OCI-LY1 (cell line): ENCODE data around the gene PIGW.
A peak's percentile ranks its signal among the peaks of the same experiment; 100 is the strongest.

ENCODE experiments used
- H2AFZ ChIP-seq: fragments of 200-600 bp; sonication (generic), shearing (Covaris generic); 2 replicates; pipeline ENCODE4 v1.6.0; 2014; ENCODE audit warnings: antibody characterized with exemption, mild to moderate bottlenecking, low read length
- H3F3A ChIP-seq: fragments of 200-600 bp; sonication (generic), shearing (Covaris generic); 2 replicates; pipeline ENCODE4 v1.6.0; 2014; ENCODE audit warnings: mild to moderate bottlenecking, antibody characterized with exemption, low read length, moderate library complexity; ENCODE audit not compliant: insufficient read depth
- H3K27ac ChIP-seq: fragments of 200-600 bp; sonication (generic); 2 replicates; pipeline ENCODE4 v1.5.1; 2014; ENCODE audit warnings: low read length, mixed run types, mild to moderate bottlenecking, low read depth; ENCODE audit not compliant: poor library complexity, severe bottlenecking
- H3K27me3 ChIP-seq: fragments of 200-600 bp; sonication (generic); 2 replicates; pipeline ENCODE4 v1.6.0; 2014; ENCODE audit warnings: antibody characterized with exemption, mild to moderate bottlenecking, low read length, moderate library complexity; ENCODE audit not compliant: insufficient read depth
- H3K36me3 ChIP-seq: fragments of 200-600 bp; sonication (generic); 2 replicates; pipeline ENCODE4 v1.6.1; 2014; ENCODE audit warnings: mild to moderate bottlenecking, antibody characterized with exemption, low read length, moderate library complexity, mixed read lengths; ENCODE audit not compliant: insufficient read depth
- H3K4me1 ChIP-seq: fragments of 200-600 bp; sonication (generic); 2 replicates; pipeline ENCODE4 v1.5.1; 2014; ENCODE audit warnings: mild to moderate bottlenecking, low read length, moderate library complexity; ENCODE audit not compliant: insufficient read depth, severe bottlenecking
- H3K4me2 ChIP-seq: fragments of 200-600 bp; sonication (generic), shearing (Covaris generic); 2 replicates; pipeline ENCODE4 v1.6.1; 2014; ENCODE audit warnings: low read length
- H3K4me3 ChIP-seq: fragments of 200-600 bp; sonication (generic); 2 replicates; pipeline ENCODE4 v1.5.1; 2014; ENCODE audit warnings: low read length, low read depth, mild to moderate bottlenecking, mixed read lengths; ENCODE audit not compliant: poor library complexity, severe bottlenecking
- H3K79me2 ChIP-seq: fragments of 200-600 bp; shearing (Covaris generic); 2 replicates; pipeline ENCODE4 v1.6.1; 2016; ENCODE audit warnings: mixed run types, low read length, mixed read lengths; ENCODE audit not compliant: insufficient read depth
- H3K9ac ChIP-seq: fragments of 200-600 bp; sonication (generic), shearing (Covaris generic); 2 replicates; pipeline ENCODE4 v1.6.1; 2014; ENCODE audit warnings: mild to moderate bottlenecking, low read length, mixed read lengths
- H3K9me2 ChIP-seq: fragments of 200-600 bp; sonication (generic), shearing (Covaris generic); 2 replicates; pipeline ENCODE4 v1.6.1; 2014; ENCODE audit warnings: low read depth, mild to moderate bottlenecking, low read length, mixed read lengths
- H3K9me3 ChIP-seq: fragments of 200-600 bp; shearing (Covaris generic); 2 replicates; pipeline ENCODE4 v1.6.1; 2014; ENCODE audit warnings: low read length, mixed read lengths
- H4K20me1 ChIP-seq: fragments of 200-600 bp; sonication (generic), shearing (Covaris generic); 2 replicates; pipeline ENCODE4 v1.6.0; 2016; ENCODE audit warnings: mild to moderate bottlenecking, low read length; ENCODE audit not compliant: insufficient read depth
- CTCF ChIP-seq: fragments of 200-600 bp; sonication (generic), shearing (Covaris generic); IDR thresholded peaks from 2 replicates; pipeline ENCODE4 v1.5.1; 2017; ENCODE audit warnings: mild to moderate bottlenecking, antibody characterized with exemption, low read length, moderate library complexity, mixed read lengths
- EZH2 ChIP-seq: fragments of 200-600 bp; sonication (generic), shearing (Covaris generic); IDR thresholded peaks from 2 replicates; pipeline ENCODE4 v1.8.0; 2017; ENCODE audit warnings: borderline replicate concordance, mixed run types, mild to moderate bottlenecking, antibody characterized with exemption, low read length, moderate library complexity, mixed read lengths

Gene PIGW

GRCh38 chr17:36486204-36487194 is 48.3 kb upstream of the PIGW start, which contains the start of gene ZNHIT3:
TSS of gene ZNHIT3 (plus strand) at chr17:36486681. CDS start at chr17:36486700, 19 bp downstream.
- no peaks in the 10 kb centered on the region for H3K27me3 ChIP-seq
- 0 out of 2 replicates have a peak within 1 kb of the TSS, but pooled peaks have one; percentile 63 for H2AFZ ChIP-seq
- H3F3A ChIP-seq: no peaks in the 10 kb centered on the region
- no peaks in the 10 kb centered on the region for H3K9me3 ChIP-seq
- H4K20me1 ChIP-seq: no peaks in the 10 kb centered on the region
- H3K9me2 ChIP-seq: no peaks in the 10 kb centered on the region
- peak within 1 kb of the TSS; percentile 88 for H3K4me3 ChIP-seq
- H3K36me3 ChIP-seq: peaks cover 24% of the 10 kb centered on the region
- H3K79me2 ChIP-seq: peaks cover 27% of the 10 kb centered on the region
- H3K4me2 ChIP-seq: peak within 1 kb of the TSS; percentile 91
- peak within 1 kb of the TSS; percentile 22 for H3K27ac ChIP-seq
- TF ChIP-seq CTCF: no peak
- no peak for TF ChIP-seq EZH2
- H3K4me1 ChIP-seq: peaks cover 25% of the 10 kb centered on the region
- peak within 1 kb of the TSS; percentile 86 for H3K9ac ChIP-seq

- H3K36me3 ChIP-seq: peaks cover 89% of the 10 kb centered on the region
- H3K4me1 ChIP-seq: no peaks in the 10 kb centered on the region
- H3K4me3 ChIP-seq: no peak overlapping the region
- no peak overlapping the region for H3K9ac ChIP-seq
- no peak overlapping the region for H3K27ac ChIP-seq
- H3K9me2 ChIP-seq: no peaks in the 10 kb centered on the region
- H3K9me3 ChIP-seq: no peaks in the 10 kb centered on the region
- peaks cover 20% of the 10 kb centered on the region for H3K79me2 ChIP-seq
- TF ChIP-seq CTCF (no peak), EZH2 (no peak)
- H4K20me1 ChIP-seq: no peaks in the 10 kb centered on the region
- no peaks in the 10 kb centered on the region for H3F3A ChIP-seq
- no peak overlapping the region for H2AFZ ChIP-seq
- no peak overlapping the region for H3K4me2 ChIP-seq
- no peaks in the 10 kb centered on the region for H3K27me3 ChIP-seq
Observed at GRCh38 chr17:36493956-36494355, 40.8 kb upstream of the PIGW start.

- Histone ChIP-seq H3K9me3 (no peaks in the 10 kb centered on the region), H3K79me2 (peaks cover 17% of the 10 kb centered on the region), H3K4me3 (no peak overlapping the region), H3K4me1 (no peaks in the 10 kb centered on the region), H3K27ac (no peak overlapping the region), H3K9ac (no peak overlapping the region), H4K20me1 (no peaks in the 10 kb centered on the region), H2AFZ (no peak overlapping the region), H3K9me2 (no peaks in the 10 kb centered on the region), H3F3A (no peaks in the 10 kb centered on the region), H3K4me2 (no peak overlapping the region), H3K36me3 (peaks cover 83% of the 10 kb centered on the region), H3K27me3 (no peaks in the 10 kb centered on the region)
- TF ChIP-seq CTCF: no peak
- no peak for TF ChIP-seq EZH2
Observed at GRCh38 chr17:36494674-36495073, 40.1 kb upstream of the PIGW start.
